GM21423 (cell line): ENCODE data around the gene FADD.
A peak's percentile ranks its signal among the peaks of the same experiment; 100 is the strongest.

Source experiments
- ATAC-seq: cut with Tn5 transposase; IDR thresholded peaks from one replicate; pipeline ENCODE4 v1.9.1; 2021; ENCODE audit warnings: mild to moderate bottlenecking, moderate library complexity; ENCODE audit not compliant: unreplicated experiment

The FADD gene

DNA sequence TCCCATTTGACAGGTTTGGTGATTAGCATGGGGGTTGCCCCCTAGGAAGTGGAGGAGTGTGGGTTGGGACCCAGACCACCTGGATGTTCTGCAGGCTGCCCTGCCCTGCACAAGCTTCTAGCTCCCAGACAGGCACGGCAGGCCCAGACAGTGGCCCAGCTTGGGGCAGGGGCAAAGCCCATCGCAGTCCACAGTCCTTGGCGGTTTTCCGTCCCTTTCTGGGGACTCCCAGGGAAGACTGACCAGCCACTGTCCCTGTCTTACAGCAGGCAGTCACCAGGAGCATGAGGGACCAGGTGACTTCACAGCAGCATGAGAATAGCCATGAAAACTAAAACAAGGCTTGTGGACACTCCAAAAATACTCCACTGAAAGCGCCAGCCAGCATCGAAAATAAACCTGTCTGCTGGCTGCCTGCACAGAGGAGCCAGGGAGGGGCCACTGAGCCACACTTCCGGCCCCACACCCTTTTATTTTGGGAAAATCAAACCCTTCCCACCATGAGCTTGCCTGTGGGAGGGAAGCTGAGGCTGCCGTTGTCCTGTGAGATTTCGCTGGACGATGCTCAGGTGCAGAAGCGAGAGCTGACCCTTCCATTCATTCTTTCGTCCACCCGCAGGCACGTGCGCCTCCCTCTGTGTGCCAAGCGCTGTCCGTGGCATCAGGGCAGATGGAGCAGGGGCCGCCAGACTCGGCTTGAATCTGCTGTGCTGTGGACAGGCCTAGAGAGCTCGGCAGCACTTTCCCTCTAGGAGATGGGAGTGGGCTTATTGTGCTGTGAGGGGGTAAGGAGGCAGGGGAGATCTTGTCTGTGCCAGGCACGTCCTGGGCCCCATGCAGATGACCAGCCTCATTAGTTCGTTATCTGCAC lies 28.0 kb downstream of the FADD start:
- no peak for ATAC-seq

DNA sequence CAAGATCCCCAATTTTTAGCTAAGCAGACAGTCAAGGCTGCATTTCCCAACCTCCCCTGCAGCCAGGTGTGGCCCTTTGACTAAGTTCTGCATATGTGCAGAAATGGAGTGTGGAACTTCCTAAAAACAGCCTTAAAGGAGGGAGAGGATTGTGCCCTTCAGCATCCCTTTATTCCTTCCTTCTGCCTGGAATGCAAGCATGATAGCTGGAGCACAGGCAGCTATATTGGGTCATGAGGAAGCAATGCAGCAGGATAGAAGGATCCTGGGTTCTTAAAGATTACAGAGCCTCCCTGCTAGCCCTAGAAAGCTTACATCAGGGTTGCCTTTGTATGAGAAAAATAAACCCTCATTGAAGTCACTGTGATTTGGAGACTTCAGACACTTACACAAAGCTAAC lies 29.9 kb downstream of the FADD start:
- ATAC-seq = no peak

GRCh38 chr11:70233511-70233934 lies 30.4 kb downstream of the FADD start:
- no peak for ATAC-seq

GRCh38 chr11:70233962-70234361 lies 30.9 kb downstream of the FADD start:
- ATAC-seq = no peak

- ATAC-seq = no peak
These were observed 37.2 kb downstream of the FADD start for GRCh38 chr11:70240337-70240736.

- no peak for ATAC-seq
These were observed 38.6 kb downstream of the FADD start for GRCh38 chr11:70241709-70242108.

DNA sequence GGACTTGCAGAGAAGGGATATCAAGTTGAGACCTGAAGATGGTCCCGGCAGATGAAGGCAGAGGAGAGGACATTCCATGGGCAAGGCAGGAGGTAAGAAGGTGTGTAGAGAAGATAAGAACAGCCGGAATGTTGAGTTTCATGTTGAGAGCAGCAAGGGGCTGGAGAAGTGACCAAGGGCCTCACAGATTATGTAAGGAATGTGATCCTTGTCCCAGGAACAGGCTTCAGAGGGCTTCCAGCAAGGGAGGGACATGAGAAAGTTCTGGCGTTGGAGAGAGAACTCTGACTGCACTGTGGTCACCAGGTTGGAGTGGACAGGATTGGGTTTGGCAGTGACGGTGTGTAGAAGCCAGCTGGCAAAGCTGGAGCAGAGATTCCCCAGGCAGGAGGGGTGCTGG lies 39.8 kb downstream of the FADD start:
- no peak for ATAC-seq

- ATAC-seq = no peak
These were observed 41.0 kb downstream of the FADD start for GRCh38 chr11:70243912-70244652.

DNA sequence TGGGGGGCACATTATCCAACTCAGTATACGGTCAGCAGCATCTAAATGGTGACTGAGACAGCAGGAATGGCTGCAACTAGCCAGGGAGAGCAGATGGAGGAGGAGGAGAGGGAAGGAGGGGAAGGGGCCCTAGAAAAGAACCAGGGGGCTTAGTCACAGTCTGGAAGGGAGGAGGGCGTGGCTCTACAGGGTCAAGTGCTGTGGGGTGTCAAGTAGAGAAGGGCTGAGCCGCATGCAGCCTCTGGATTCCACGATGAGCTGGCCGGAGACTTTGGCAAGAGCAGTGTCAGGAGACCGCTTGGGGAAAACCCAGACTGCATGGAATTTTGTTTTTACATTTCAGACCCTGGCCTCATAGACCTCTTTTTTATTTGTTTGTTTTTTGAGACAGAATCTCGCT lies 41.6 kb downstream of the FADD start:
- ATAC-seq = no peak

- ATAC-seq = no peak
These were observed 43.1 kb downstream of the FADD start for GRCh38 chr11:70246196-70246595.

GRCh38 chr11:70247042-70247709 lies 44.1 kb downstream of the FADD start:
- no peak for ATAC-seq

DNA sequence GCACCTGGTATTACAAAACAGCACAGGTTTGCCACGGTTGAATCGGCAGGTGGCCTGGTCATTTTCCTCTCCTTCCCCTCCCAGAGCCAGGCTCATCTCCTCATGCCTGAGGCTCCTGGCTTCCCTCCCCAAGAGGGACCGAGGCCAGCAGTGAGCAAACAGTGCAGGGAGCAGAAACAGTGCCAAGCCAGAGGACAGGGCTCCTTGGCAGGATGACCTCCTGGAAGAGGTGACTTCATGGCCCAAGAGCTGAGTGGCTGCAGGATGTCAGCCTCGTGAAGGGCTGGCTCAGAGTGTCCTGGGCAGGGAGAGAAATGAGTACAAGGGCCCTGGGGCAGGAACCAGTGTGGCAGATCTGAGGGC lies 44.6 kb downstream of the FADD start:
- ATAC-seq = no peak

- ATAC-seq = no peak
These were observed 48.0 kb downstream of the FADD start for GRCh38 chr11:70250876-70251658.

- ATAC-seq = no peak
These were observed 48.7 kb downstream of the FADD start for GRCh38 chr11:70251659-70252321.

DNA sequence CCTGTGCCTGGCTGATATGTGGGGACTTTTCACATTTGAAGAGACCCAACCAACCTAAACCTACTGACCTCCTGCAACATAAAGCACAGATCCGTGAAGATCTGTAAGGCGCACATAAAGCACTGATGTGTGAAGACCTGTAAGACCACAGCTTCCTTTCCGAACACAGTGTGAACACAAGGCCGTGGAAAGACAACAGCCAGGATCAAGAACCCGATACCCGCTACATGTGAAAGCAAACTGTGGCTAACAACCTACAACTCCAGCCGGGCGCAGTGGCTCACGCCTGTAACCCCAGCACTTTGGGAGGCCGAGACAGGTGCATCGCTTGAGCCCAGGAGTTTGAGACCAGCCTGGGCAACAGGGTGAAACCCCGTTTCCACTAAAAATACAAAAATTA lies 49.7 kb downstream of the FADD start:
- ATAC-seq = peak; percentile 55

GRCh38 chr11:70255477-70256116 lies 52.5 kb downstream of the FADD start:
- no peak for ATAC-seq
